Erythroblast (primary cell): ENCODE data around the gene MRGPRX2.

Experiments
- GATA1 ChIP-seq: IDR thresholded peaks from 2 replicates; pipeline ENCODE4 v1.6.1; 2011; ENCODE audit warnings: low read depth, mild to moderate bottlenecking, control low read depth, low read length, moderate library complexity
- POLR2A ChIP-seq: IDR thresholded peaks from 2 replicates; pipeline ENCODE4 v1.6.1; 2011; ENCODE audit warnings: mild to moderate bottlenecking, low read length

GRCh38 chr11:19071255-19071654, 10.7 kb upstream of the MRGPRX2 start:
- TF ChIP-seq POLR2A, result no peak
- TF ChIP-seq GATA1, result no peak
